Measurements from ENCODE around the gene HS3ST3B1.

HS3ST3B1 gene

GRCh38 chr17:14359163-14360020, 58.5 kb downstream of the HS3ST3B1 start:
- DNase-seq = no peak

DNA sequence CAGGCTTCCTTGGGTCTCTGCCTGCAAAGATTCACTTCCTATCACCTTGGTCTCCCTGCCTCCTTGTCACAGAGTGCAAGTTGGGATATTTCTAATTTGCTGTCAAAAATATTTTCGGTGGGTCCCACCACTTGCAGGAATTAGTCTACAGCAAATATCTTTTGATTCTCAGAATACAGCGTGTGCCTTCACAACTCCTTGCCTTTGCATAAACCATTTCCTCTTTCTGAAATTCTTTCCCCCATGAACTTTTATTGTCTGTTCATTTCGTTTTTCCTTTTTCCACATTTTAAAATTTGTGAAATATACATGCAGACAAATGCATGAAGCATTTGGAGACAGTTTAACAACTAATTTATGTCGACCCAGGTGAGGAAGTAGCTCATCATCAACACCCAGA, 60.0 kb downstream of the HS3ST3B1 start:
- DNase-seq = no peak

DNA sequence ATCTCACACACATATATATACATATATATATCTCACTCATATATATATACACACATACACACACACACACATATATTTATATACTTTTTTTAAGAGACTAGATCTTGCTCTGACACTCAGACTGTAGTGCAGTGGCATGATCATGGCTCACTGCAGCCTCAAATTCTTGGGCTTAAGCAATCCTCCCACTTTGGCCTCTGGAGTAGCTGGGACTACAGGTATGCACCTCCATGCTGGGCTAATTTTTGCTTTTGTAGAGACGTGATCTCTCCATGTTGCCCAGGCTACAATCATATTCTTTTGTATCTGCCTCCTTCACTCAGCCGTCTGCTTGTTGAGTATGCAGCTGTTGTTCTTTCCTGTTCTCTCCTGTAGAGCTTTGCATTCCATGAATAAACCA, 60.6 kb downstream of the HS3ST3B1 start:
- no peak for DNase-seq

- no peak for DNase-seq
These were observed 61.1 kb downstream of the HS3ST3B1 start for GRCh38 chr17:14361945-14362508.

- no peak for DNase-seq
These were observed 65.3 kb downstream of the HS3ST3B1 start for GRCh38 chr17:14366199-14366598.

DNA sequence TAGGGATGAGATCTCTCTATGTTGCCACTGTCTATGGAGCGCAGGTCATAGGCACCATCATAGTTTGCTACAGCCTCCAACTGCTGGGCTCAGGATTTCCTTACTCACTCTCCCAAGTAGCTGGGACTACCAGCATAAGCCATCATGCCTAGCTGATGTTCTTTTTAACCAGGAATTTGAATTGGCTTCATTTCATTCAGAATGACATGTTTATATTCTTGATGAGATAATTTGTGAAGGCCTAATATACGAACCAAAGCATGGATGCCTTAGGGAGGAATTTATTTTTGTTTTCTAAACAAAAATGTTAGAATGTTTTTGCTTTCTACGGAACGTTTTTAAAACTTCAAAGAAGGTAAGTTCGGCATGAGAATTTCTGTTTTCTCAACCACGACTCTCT, 71.6 kb downstream of the HS3ST3B1 start:
- no peak for DNase-seq

DNA sequence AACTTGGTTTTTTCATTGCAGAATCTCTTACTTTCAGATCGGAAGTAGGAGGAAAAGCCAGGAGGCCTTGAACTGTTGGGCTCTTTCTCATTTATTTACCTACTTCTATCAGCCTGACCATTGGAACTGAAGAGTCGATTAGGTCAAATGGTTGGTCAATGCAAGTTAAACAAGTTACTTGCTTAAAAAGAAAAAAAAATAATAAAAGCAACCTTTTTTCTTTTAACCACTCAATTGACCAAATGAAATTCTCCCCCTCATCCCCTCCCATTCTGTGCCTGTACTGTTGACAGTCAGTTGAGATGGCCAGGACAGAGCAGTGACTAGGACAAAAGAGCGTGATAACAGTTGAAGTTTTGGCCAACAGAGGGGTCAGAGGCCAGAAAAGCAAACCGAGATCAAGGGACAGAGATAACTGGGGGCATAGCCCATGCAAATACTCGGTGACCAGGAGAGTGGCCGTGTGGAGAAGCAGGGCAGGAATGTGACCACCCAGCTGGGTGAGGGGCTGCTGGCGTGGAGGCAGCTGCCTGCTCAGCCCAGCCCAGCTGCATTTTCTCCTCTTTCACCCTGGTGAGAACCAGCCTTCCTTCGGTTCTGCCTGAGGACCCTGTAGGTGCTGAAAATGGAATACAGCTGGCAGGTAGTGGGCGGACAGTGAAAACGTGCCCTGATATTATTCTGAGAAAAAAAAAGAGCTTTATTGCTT, 72.2 kb downstream of the HS3ST3B1 start:
- DNase-seq = no peak

DNA sequence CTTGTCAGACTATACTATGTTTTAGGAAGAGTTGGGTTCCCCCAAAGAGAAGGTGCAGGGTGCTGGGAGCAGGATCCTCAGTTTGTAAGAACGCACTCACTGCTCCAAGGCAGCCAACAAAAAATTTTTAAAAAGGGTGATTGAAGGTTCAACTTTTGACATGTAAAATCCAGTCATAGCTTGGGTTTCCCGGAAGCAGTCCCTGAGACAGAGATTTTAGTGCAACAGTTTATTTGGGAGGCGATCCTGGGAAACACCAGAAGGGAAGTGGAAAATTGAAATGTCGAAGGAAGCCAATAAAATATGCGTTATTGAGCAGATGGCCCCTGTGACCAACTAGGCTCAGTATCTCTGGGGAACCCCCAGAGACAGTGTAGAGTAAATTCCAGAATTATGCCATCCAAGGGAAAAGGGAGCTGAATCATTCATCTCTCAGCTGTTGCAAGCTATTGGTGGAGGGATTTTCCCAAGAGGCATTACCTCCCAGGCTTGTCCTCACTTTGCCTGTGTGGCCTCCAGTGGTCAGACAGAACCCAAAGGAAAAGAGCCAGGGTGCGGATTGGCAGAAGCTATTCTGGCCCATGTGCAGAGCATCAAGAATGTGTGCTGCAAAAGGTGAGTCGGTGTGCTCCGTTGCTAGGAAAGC, 72.9 kb downstream of the HS3ST3B1 start:
- no peak for DNase-seq

- no peak for DNase-seq
These were observed 73.4 kb downstream of the HS3ST3B1 start for GRCh38 chr17:14374268-14374667.

DNA sequence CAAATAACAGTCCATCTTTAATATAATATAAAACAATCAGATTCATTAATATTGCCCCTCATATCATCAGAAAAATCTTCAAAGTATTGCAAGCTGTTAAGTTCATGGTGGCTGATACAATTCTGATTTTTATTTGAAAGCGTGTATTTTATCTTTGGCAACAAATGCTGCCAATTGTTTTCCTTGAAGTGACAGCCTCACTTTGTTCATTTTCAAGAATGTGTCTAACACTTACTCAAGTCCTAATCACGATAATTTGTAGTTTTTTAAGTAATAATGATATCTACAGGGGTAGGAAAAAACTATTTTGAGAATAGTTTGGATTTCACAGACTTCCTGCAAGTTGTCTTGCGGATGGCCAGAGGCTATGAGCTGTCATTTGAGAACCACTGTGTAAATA, 75.8 kb downstream of the HS3ST3B1 start:
- DNase-seq = no peak

DNA sequence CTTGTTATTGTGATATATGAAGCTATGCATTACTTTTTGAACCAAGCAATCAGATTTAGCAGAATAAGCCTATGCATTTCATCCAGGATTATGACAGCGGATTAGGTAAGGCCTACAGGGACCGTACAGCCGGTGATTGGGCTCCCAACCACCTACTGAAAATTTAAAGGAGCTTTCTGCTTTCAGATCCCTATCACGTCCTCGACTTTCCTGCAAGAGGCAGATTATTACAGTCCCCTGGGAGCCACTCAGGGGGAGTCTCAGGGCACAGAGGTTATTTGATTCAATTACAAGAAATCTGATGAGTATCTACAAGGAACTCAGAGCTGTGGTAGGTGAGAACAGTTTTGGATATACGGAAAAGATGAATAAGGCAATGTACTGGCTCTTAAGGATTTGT, 80.7 kb downstream of the HS3ST3B1 start:
- DNase-seq = no peak

DNA sequence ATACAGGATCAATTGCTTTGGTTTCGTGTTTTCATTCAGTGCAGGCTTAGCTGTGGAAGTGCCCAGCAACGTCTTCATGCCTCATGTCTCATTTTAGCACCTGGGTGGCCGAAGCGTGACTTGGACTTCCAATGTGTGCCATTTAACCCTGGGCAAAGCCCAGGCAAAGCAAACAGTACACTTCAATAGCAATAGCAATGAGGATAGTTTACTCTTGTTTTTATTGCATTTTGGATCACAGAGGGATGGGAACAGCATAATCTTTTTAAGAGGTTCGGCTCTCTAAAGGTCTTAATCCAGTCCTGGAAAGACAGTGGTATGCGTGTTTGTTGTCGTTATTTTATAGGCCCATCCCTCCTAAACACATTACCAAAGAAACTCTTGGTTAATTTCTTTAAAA, 86.2 kb downstream of the HS3ST3B1 start:
- no peak for DNase-seq

GRCh38 chr17:14389681-14390080, 88.8 kb downstream of the HS3ST3B1 start:
- DNase-seq = no peak

GRCh38 chr17:14393723-14394122, 92.8 kb downstream of the HS3ST3B1 start:
- no peak for DNase-seq

- DNase-seq = no peak
These were observed 94.4 kb downstream of the HS3ST3B1 start for GRCh38 chr17:14395255-14395654.

DNA sequence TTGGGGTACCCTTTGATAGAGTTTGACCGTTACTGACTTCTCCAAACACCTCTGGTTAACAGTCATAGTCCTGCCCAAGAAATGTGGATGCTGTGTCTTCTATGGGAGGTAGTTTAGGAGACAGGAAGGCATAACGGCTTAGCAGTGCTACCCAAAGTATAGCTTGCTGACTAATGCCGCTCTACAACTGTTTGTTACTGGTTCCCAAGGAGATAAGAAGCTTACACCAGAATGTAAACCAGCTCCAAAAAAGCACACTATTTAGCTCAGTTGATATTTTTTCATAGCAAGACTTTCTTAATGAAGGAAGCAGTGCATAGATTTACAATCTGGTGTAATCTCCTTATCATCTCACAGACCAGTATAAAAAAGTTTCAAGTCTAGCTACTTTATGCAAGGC, 95.7 kb downstream of the HS3ST3B1 start:
- DNase-seq = no peak

- no peak for DNase-seq
These were observed 97.9 kb downstream of the HS3ST3B1 start for GRCh38 chr17:14398766-14399165.

All from DMS 273 treated with DMSO at 0.1 percent for 48 hours (cell line).